Omental fat pad (tissue), 4 donors: ENCODE results near the gene TRAPPC10. TPM values are rescaled to one million over a fixed set of nuclear protein-coding genes. Genes with fewer than 3 reads are reported as not detected.

ENCODE experiments used
- ATAC-seq: fragments of 150-250 bp; one replicate; pipeline ENCODE4 v1.9.1; 2016; ENCODE audit warnings: mild to moderate bottlenecking, moderate library complexity; ENCODE audit not compliant: low FRiP score
- DNase-seq: peaks from one replicate; pipeline ENCODE4 v3.0.0-alpha.2; 2019; ENCODE audit warnings: low spot score
- total RNA-seq, 4 donors: library from RNA; depleted of rRNA; stranded (reverse); fragments of >200 nt; gene quantifications; one replicate each; pipeline ENCODE4 v1.1.0, GENCODE V29; 2016
- TF ChIP-seq, protein P1 (sequence below), 3 donors: fragments of 450-650 bp; IDR thresholded peaks; one replicate each; pipeline ENCODE4 v1.5.1; 2016 to 2017; ENCODE audit warnings: antibody characterized with exemption in 3 of 3, mild to moderate bottlenecking in 3 of 3, moderate library complexity in 2 of 3

Gene TRAPPC10
- total RNA-seq, 4 donors from 2014 or later = 29.3 to 42.8 (median 36.6) TPM

DNA sequence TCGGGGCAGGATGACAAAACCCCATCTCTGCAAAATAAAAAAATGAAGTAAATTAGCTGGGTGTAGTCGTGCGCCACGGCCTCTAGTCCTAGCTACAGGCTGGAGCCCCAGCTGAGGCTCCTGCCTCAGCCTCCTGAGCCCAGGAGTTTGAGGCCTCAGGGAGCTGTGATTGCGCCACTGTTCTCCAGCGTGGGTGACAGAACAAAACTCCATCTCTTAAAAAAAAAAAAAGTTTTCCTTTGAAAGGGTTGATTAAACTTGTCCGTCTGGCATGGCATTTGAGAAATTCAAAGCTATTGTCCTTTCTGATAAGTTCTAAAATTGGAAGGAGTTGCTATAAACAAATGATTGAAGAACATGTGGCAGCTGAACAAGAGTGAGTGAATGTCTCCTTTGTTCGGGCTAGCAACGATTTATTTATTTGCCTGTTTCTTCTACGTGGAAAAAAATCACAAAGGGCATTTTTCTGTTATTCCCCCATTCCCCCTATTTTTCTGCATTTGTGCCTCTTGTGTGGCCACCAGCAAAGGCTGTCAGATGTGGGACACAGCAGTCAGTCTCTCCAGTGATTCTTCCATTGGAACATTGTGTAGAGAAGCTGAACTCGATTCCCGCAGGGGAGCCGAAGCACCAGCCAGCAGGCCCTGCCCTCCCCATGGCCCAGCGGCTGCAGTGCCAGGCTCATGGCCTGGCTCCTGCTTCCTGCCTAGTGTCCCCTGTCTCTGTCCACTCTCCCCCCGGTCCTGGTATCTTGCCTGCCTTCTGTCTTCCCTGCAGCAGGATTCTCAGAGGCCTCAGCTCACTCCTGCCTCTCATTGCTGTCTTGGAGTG is 73.6 kb downstream of the TRAPPC10 start:
- TF ChIP-seq, protein P1, sequence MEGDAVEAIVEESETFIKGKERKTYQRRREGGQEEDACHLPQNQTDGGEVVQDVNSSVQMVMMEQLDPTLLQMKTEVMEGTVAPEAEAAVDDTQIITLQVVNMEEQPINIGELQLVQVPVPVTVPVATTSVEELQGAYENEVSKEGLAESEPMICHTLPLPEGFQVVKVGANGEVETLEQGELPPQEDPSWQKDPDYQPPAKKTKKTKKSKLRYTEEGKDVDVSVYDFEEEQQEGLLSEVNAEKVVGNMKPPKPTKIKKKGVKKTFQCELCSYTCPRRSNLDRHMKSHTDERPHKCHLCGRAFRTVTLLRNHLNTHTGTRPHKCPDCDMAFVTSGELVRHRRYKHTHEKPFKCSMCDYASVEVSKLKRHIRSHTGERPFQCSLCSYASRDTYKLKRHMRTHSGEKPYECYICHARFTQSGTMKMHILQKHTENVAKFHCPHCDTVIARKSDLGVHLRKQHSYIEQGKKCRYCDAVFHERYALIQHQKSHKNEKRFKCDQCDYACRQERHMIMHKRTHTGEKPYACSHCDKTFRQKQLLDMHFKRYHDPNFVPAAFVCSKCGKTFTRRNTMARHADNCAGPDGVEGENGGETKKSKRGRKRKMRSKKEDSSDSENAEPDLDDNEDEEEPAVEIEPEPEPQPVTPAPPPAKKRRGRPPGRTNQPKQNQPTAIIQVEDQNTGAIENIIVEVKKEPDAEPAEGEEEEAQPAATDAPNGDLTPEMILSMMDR (IDR thresholded peaks at IDR 0.05) = no peak
- ATAC-seq (no peak), DNase-seq (no peak)

DNA sequence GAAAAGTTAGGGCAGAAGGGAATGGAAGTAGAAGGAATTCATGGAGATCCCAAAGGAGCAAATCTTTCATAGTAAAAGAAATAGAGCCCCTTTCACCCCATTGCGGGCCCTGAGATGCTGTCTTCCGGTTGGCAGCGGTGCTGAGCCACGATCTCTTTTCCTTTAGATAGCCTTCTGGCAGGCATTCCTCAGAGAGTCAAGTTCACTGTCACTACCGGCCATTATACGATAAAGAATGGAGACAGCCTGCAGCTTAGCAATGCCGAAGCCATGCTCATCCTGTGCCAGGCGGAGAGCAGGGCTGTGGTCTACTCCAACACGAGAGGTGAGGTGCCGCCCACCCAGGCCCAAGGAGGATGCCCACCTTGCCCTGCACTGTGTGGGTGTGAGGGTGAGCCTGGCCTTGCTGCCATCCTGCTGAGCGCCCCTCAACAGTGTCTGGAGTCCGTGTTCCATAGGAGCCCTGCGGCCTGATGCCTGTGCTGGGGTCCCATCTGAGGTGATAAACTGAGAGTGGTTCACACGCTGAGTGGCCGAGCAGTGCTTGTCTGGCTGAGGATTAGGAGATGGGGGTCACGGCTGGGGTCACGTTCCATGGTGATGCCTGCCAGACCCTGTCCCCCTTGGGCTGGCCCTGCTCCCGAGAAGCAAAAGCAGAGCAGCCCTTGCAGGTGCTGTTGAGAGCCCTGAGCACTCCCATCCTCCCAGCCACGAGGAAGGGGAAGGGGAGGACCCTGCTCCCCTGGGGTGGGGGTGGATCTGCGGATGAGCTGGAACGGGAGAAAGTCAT is 74.7 kb downstream of the TRAPPC10 start:
- ATAC-seq (no peak), DNase-seq (no peak)
- TF ChIP-seq, protein P1 (IDR thresholded peaks at IDR 0.05) = no peak

DNA sequence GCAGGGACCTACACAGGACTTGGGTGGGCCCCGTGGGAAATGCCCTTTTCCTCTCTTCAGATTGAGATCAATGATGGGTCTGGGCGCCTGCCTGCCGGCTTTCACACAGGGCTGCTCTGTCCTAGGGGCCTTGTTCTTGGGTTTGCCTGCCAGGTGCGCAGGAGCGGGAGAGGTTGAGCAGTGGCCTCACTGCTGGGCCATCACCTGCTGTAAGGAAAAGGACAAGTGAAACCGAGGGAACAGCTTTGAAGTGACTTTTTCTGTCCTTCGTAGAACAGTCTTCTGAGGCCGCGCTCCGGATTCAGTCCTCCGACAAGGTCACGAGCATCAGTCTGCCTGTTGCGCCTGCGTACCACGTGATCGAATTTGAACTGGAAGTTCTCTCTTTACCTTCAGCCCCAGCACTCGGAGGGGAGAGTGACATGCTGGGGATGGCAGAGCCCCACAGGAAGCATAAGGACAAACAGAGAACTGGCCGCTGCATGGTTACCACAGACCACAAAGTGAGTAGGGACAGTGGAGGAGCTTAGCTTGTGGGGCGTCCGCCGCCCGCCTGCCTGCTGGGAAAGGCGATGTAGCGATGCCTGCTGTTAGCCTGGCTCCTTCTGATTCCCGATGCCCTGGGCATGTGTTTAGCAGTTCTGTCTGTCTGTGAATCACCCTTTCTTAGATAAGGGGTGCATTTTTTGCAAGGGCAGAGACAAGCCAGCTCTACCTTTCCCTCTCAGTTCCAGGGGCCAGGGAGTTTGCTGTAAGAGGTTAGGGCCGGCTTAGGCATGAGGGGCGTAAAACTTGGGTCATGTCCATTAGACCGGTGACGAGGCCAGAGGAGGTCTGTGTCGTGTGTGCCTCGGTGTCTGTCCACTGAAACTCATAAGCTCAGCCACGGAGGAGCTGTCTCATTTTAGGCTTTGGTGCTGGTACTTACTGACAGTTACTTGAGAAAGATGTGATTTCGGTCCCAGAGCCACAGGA is 75.6 kb downstream of the TRAPPC10 start:
- TF ChIP-seq, protein P1 (IDR thresholded peaks at IDR 0.05) = no peak
- ATAC-seq (no peak), DNase-seq (no peak)

DNA sequence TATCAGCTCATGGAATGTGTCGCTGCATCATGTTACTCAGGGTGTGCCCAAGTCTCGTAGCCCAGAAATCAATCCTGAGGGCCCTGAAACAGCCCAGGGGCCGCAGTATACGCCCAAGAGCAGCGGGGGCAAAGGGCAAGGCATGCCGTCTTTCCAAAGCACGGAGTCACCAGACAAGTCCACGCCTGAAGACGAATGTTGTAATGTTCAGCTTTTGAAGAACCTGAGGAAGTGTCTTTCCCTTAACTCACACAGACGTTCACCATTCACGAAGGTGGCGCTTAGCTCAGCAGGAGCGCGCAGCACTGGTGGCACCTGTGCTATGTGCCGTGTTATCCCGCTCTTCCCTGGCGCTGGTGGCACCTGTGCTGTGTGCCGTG is 76.3 kb downstream of the TRAPPC10 start:
- TF ChIP-seq, protein P1 (IDR thresholded peaks at IDR 0.05) = no peak
- DNase-seq = no peak
- ATAC-seq = no peak

DNA sequence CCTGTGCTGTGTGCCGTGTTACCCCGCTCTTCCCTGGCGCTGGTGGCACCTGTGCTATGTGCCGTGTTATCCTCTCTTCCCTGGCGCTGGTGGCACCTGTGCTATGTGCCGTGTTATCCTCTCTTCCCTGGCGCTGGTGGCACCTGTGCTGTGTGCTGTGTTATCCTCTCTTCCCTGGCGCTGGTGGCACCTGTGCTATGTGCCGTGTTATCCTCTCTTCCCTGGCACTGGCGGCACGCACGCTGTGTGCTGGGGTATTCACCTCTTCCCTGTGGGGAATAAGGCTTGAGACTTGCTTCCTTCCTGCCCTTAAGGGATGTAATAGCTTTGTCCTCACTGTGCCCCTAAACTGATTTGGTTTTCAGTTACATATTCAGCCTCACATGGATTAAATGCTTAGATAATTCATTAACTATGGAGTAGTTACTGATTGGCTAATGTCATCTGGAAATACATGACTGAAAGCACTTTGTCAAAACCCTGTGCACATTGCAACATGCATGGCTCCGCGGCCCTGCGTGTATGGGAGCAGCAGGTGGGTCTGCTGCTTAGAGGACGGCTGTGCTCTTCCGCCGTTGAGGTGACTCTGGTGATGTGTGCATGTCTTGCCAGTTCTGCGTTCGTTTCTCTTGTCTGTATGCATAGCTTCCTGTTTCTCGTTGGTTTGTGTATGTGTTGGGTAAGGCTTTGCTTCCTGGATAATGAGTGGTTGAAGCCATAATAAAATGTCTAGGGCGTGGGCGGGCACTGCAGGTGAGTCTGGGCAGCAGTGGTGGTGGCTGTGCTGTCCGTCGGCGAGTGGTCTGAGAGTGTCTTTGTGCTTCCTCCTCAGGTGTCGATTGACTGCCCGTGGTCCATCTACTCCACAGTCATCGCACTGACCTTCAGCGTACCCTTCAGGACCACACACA is 77.1 kb downstream of the TRAPPC10 start:
- ATAC-seq (no peak), DNase-seq (no peak)
- TF ChIP-seq, protein P1 (IDR thresholded peaks at IDR 0.05) = no peak

GRCh38 chr21:44090325-44090724 is 78.2 kb downstream of the TRAPPC10 start:
- TF ChIP-seq, protein P1 (IDR thresholded peaks at IDR 0.05) = no peak
- ATAC-seq = no peak
- DNase-seq = no peak
